CD4-positive, alpha-beta T cell treated with Interleukin-12 subunit alpha and Interleukin-12 subunit beta, for 1 hour (primary cell): ENCODE results near the gene PKMYT1.
"Not testable (repeated sequence)": the region's sequence is repeated elsewhere in the genome, so short reads cannot be mapped to it uniquely, and the experiment has no call there.

Experiments used
- DNase-seq: peaks from one replicate; pipeline ENCODE4 v3.0.0-alpha.2; 2020

Gene PKMYT1

DNA sequence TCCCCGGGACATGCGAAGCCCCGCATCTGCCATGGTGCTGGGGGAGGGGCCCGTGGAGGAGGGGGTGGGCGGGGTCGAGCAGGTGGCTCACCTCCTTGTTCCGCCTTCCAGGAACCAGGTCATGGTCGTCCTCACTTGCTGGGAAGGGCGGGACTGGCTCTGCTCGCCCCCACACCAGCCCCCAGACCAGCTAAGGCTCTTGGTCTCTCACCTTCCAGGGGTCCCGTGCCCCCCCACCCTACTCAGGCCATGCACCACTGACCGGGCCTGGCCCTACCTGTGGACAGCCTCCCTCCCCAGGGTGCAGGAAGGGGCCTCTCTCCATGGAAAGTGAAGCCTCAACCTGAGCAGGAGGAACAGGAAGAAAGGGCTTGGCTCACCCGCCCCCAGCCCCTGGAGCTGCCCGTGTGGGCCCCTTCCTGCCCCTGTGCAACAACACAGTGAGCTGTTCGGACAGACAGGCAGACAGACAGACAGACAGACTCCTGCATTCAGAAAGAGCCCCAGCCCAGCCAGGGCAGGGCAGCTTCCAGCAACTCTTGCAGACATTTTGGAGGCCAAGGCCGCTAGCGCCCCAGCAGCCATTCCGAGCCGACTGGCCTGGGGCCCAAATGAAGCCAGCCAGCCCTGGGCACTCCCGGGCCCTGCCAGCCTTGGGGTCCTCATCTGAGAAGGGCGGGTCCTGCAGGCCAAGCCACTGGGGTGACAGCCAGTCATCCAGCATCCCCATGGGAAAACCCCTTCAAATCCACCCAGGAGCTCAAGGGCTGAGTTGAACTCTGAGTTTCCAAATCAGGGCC is 24.3 kb downstream of the PKMYT1 start:
- DNase-seq = no peak

DNA sequence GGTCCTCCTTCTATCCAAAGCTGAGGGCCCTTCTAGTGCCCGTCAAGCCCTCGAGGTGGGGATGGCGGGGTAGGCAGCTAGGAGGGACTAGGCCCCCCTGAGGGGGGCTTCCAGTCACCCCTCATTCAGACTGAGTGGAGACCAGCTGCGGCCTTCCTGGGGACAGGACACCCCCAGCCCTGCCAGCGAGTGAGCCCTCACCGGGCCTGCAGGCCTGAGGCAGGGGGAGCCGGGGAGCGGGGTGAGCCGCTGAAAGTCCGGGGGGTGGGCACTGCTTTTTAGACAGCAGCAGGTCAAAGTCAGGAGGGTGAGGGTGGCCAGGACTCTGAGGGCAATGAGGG is 24.8 kb downstream of the PKMYT1 start:
- no peak for DNase-seq

DNA sequence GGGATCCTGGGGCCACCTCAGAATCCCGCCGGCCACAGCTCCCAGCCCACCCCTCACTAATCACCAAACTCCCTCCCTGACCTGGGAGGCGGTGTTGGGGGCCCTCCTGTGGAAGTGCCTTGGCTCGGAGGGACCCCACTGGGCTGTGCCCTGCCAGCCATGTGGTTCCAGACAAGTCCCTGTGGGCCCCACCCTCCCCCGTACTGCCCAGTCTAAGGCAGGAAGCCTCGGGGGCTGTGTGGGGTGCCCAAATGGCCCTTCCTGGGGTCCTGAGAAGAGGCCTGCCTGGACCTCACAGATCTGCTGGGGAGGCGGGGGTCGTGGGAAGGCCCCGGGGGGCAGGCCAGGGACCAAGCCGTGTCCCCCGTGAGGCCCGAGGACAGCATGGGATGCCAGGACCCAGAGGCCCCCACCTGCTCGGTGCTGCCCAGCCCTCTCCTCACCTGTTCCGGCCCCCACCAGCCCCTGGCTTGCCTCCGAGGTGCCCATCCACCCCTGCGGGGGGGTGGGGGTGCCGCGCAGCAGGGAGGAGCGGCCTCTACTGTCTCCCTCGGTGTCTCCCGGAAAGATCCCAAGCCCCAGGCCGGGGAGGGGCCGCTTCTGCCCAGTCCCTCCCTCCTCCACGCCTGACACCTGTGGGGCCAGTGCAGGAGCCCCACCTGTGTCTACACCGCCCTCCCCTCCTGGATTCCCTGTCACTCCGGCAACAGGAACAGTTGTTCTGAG is 25.4 kb downstream of the PKMYT1 start:
- no peak for DNase-seq

DNA sequence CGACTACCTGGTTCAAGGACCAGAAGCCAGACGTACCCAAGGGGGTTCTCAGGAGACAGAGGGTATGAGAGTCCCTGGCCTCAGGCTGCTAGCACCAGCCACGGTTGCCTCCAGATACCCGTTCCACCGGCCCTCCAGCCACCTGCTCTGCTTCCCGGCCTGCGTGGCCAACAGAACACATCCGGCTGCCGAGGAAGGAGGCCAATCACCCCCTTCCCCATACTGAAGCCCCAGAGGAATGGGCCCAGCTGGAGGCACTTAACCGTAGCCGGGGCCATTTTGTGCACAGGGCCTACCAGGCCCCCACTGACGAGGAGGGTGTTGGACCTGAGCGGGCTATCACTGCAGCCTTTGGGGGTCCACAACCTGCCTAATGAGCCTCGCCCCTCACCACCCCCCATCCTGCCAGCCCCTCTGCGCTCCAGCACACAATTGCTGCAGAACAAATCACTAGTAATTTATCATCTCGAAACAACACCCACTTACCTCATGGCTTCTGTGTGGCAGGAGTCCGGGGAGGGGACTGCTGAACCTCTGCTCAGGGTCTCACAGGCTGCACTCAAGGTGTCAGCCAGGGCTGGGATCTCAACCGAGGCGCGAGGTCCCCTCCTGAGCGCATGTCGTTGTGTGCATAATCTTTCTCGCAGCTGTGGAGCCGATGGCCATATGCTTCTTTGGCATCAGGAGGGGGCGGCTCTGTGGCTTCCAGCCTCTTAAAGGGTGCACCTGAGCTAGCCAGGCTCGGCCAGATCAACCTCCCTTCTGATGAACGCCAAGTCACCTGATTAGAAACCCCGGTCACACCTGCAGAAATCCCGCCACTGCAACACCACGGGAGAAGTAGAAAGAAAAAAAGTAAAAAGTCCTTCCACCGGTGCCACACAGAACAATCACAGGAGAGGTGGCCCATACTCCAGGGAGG is 26.3 kb downstream of the PKMYT1 start:
- DNase-seq = no peak

DNA sequence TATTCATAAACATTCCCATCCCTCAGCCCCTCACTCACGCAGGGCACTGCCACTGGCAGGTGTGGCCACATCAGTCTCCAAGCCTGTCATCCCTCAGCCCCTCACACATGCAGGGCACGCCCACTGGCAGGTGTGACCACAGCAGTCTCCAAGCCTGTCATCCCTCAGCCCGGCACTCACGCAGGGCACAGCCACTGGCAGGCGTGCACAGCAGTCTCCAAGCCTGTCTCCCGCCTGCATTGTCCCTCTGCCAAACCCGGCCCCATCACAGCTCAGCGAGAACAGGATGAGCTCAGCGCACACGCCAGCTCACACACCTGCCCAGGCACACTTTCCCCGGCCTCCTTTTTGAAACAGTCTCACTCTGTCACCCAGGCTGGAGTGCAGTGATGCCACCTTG is 27.6 kb downstream of the PKMYT1 start:
- DNase-seq = no peak

DNA sequence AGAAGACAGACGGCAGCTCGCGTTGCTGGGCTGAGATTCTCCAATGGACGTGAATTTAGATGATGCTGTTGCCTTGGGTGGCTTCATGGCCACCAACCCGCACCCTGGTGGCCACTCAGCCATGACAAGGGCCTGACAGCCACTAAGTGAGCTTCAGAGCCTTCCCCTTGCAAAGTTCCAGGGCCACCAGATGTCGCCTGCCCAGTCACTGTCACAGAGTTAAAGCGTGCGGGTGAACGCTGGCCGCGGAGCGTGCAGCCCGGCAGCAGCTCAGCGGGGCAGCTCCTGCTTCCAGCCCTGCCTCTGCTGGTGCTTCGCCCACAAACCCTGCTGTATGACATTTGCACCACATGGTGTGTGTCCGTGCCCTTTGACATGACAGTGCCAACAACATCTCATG is 29.5 kb downstream of the PKMYT1 start:
- DNase-seq = no peak

DNA sequence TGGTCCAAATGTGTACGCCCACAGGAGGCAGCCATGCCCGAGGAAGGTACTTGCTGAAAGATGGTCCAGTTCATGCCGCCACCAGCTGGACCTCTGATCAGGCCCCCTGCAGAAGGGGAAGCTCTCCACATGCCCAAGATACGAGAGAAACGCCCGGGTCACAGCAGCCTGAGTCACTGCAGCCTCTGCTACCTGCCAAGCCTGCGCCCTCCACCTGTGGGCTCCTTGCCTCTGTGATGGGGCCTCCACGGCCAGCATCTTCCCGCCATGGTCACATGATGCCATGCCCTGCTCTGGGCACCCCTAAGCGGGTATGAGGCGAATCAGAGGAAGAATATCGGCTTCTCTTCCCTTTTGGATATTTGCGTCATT is 29.9 kb downstream of the PKMYT1 start:
- no peak for DNase-seq

DNA sequence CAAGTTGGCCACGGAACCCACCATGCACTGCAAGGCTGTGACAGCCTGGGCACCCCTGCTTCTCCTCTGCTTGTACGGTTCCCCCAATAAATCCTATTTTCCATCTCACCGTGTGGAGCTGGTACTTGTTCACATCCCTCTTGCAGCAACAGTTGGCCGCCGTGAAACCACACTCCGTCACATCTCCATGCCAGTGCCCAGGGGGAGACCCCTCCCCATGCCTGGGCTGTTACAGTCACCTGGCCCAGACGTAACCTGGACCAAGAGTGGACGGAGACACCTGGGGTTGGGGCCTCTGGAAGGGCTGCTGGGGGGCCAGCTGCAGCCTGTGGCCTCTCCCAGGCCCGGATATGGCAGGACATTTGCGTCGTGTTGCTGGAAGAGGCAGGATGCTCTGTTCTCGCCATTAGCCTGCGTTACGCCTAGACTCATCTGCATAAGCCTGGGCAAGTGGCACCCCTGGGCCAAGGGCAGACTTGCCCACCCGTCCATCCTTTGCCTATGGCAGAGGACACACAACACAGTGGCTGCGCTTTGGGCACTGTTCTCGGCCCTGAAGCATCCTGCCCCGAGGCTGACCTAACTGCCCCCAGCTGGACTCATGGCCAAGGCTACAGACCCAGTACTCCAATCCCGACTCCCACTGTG is 30.4 kb downstream of the PKMYT1 start:
- no peak for DNase-seq

DNA sequence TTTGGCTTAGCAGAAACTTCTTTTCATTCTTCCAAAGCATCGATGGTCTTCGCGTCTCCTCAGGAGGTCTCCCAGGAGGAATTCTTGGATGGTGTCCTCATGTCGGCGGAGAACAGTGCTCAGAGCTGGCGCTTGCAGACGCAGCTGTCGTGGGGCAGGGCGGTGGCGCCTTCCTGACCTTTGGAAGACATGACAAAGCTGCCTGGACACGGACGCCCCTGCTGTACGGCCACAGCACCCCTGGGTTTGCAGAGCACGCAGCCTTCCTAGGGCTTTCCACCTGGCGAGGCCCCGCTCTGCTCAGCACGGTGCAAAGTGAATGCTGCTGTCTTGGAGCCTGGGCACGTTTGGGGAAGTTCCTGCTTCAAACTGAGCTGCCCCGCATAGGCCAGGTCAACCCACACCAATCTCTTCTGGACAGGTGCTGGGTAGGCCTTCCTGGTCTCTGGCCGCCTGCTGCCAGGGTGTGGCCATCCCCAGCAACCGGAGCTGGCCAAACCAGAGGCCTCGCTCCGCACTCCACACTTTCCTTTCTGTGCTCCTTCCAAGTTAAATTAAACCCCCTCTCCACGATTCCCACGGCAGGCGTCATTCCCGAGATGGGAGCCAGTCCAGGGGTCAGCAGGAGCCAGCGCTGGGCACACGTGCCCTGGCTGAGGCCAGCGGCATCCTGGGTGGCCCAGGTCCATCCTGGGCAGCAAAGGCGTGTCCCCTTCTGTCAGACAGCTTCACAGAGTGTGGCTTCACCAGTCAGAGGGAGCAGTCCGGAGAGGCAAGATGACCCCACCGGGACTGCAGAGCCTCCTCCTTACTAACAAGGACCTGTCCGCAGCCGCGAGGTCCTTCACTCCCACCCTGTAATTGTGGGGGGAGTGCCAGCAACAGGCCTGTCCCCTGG is 31.2 kb downstream of the PKMYT1 start:
- no peak for DNase-seq

DNA sequence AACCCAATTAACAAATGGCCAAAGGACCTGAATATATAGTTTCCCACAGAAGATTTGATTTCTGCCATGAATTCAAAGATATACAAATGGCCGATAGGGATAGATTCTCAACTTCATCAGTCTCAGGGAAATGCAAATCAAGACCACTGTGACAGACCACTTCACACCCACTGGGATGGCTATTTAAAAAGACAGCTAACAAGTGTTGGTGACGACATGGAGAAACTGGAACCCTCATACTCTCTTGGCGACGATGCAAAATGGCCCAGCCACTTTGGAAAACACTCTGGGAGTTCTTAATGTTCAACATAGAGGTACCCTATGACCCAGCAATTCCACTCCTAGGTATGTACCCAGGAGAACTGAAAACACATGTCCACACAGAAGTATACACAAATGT is 33.6 kb downstream of the PKMYT1 start:
- DNase-seq = no peak

DNA sequence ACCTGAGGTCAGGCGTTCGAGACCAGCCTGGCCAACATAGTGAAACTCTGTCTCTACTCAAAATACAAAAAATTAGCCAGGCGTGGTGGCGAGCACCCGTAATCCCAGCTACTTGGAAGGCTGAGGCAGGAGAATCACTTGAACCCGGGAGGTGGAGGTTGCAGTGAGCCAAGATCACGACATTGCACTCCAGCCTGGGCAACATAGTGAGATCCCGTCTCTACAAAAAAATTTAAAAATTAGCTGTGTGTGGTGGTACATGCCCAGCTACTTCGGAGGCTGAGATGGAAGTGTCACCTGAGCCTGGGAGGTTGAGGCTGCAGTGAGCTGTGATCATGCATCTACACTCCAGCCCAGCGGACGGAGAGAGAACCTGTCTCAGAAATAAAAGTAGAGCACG is 36.5 kb downstream of the PKMYT1 start:
- not testable (repeated sequence) for DNase-seq

DNA sequence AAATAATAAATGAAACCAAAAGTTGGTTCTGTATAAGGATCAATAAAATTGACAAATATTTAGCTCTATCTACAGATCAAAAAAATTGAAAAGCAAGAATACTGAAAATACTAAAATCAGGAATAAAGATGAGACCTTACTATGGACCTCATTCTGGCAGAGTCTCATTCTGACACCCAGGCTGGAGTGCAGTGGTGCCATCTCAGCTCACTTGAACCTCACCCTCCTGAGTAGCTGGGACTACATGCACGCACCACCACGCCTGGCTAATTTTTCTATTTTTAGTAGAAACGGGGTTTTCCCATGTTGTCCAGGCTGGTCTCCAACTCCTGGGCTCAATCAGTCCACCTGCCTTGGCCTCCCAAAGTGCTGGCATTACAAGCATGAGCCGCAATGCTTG is 38.2 kb downstream of the PKMYT1 start:
- DNase-seq = no peak

DNA sequence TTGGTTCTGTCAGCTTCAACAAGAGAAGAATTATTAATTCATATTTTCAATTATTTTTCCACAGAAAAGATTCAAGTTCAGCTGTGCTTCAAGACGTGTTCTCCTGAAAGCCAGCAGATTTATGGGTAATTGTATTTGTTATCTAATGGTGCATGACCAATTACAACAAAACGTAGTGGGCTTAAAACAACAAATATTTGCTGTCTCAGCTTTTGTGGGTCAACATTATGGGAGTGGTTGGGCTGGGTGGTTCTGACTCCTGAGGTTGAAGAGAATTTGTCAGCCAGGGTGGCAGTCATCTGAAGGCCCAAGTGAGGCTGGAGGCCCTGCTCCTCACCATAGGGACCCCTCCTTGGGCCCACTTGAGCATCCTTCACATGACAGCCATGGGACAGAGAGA is 40.3 kb downstream of the PKMYT1 start:
- DNase-seq = no peak

DNA sequence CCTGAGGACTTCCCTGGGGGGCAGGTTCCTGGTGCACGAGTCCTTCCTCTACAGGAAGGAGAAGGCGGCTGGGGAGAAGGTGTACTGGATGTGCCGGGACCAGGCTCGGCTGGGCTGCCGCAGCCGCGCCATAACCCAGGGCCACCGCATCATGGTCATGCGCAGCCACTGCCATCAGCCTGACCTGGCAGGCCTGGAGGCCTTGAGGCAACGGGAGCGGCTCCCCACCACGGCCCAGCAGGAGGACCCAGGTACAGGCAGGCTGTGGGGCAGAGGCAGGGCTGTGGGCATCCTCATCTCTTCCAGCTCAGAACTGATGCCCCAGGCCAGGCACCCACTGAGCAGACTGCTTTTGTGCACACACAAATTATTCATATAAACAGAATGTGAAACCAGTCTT is 42.0 kb downstream of the PKMYT1 start:
- DNase-seq = no peak

DNA sequence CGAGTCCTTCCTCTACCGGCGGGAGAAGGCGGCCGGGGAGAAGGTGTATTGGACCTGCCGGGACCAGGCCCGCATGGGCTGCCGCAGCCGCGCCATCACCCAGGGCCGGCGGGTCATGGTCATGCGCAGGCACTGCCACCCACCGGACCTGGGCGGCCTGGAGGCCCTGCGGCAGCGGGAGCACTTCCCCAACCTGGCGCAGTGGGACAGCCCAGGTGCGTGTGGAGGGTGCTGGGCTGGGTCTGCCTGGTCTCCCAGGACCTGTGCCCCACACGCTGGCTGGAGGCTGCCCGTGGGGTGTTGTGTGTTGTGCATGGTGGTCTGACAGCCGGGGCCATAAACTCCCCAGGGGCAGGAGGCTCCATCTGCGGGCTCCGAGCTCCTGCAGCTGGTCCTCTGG is 43.1 kb downstream of the PKMYT1 start:
- DNase-seq = no peak

DNA sequence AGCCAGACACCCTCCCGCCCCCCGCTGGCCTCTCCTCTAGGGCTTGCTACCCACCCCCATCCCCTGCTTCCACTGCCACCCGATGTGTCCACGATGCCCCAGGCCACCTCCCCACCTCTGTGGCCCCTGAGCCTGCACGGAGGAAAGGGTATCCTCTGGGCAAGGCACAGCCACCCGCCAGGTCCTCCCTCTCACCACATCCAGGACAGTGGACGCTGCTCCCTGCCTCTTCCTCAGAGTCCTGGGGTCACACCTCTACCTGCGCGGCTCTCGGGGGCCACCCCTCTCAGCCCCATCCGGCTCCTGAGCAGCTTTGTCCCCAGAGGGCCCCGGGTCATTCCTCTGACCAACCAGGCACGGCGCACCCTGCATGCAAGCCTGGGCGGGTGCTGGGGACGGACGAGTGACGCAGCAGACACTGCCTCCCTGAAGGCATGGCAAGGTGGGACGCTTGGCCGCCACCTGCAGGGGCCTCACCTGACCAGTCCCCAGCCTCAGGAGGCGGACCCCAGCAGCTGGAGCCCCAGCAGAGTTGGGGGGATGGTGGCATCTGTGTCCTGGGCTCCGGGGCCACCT is 43.7 kb downstream of the PKMYT1 start:
- no peak for DNase-seq

DNA sequence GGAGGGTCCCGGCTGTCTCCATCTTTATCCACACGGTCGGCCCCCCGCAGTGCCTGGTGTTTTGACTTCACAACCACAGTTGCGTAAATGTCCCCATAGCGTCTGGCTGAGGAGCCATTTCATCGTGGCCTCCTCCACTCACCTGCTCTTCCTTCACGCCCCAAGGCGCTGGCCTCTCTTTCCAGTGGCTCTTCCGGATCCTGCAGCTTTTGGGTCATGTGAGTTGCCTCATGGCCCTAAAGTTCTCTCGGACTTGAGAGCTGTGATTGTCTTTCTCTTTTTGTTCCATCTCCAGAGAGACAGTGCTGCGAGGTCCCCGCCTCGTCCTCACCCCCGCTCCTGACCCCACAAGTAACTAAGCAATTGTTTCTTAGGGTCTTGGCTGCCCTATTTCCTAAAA is 45.8 kb downstream of the PKMYT1 start:
- DNase-seq = no peak

DNA sequence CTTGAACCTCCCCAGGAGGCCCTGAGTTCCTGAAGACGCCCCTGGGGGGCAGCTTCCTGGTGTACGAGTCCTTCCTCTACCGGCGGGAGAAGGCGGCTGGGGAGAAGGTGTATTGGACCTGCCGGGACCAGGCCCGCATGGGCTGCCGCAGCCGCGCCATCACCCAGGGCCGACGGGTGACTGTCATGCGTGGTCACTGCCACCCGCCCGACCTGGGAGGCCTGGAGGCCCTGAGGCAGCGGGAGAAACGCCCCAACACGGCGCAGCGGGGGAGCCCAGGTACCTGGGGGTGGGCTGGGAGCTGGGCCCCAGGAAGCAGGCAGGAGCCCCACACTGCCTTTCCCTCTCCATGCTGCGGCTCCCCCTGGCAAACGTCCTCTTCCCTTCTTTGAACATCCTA is 46.5 kb downstream of the PKMYT1 start:
- DNase-seq = no peak

DNA sequence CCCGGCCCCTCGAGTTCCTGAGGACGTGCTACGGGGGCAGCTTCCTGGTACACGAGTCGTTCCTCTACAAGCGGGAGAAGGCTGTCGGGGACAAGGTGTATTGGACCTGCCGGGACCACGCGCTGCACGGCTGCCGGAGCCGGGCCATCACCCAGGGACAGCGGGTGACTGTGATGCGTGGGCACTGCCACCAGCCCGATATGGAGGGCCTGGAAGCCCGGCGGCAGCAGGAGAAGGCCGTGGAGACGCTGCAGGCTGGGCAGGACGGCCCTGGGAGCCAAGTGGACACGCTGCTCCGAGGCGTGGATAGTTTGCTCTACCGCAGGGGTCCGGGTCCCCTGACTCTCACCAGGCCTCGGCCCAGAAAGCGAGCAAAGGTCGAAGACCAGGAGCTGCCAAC is 47.1 kb downstream of the PKMYT1 start:
- no peak for DNase-seq

DNA sequence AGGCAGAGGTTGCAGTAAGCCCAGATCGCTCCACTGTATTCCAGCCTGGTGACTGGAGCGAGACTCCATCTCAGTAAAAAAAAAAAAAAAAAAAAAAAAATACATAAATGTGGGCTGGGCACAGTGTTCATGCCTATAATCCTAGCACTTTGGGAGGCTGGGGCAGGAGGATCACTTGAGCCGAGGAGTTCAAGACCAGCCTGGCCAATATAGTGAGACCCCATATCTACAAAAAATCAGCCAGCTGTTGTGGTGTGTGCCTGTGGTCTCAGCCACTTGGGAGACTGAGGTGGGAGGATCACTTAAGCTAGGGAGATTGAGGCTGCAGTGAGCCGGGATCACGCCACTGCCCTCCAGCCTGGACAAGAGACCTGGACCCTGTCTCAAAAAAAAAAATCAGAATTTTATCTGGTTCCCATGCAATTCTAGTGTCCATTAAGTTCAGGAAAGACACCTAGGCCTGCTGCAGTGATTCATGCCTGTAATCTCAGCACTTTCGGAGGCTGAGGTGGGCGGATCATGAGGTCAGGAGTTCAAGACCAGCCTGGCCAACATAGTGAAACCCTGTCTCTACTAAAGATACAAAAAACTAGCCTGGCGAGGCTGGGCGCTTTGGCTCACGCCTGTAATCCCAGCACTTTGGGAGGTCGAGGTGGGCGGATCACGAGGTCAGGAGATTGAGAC is 48.9 kb downstream of the PKMYT1 start:
- not testable (repeated sequence) for DNase-seq

DNA sequence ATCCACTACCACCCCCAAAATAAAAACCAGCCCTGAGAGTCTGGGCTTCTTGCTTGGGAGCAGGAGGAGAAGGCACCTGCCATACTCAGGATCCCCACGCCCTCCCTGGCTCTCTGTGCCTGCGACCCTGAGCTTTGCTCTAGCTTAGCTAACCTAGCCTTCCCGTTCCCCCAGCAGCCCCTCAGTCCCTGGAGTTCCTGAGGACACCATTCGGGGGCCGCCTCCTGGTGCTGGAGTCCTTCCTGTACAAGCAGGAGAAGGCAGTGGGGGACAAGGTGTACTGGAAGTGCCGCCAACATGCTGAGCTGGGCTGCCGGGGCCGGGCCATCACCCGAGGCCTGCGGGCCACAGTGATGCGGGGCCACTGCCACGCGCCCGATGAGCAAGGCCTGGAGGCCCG is 50.0 kb downstream of the PKMYT1 start:
- DNase-seq = no peak
